Astrocyte (in vitro differentiated cells and primary cell): ENCODE data around the gene RAB17. TPM values are rescaled to one million over a fixed set of nuclear protein-coding genes. Genes with fewer than 3 reads are reported as not detected.

Experiments used
- DNase-seq: peaks from one replicate; pipeline ENCODE4 v3.0.0-alpha.2; 2010; ENCODE audit warnings: low read depth
- FAIRE-seq: peaks from 2 replicates; lab custom pipeline; 2011; peaks lifted over from hg19 to GRCh38; lab: Jason Lieb, UNC
- H2AFZ ChIP-seq: 2 replicates; pipeline ENCODE4 v1.6.0; 2012; ENCODE audit warnings: low read depth, low read length, inconsistent platforms
- H3K27ac ChIP-seq: 2 replicates; pipeline ENCODE4 v1.5.1; 2011; ENCODE audit warnings: low read depth, low read length, inconsistent platforms
- H3K27me3 ChIP-seq: 2 replicates; pipeline ENCODE4 v1.6.0; 2011; ENCODE audit warnings: low read length, inconsistent platforms; ENCODE audit not compliant: insufficient read depth
- H3K36me3 ChIP-seq: 2 replicates; pipeline ENCODE4 v1.5.1; 2011; ENCODE audit warnings: low read length, inconsistent platforms; ENCODE audit not compliant: insufficient read depth
- H3K4me1 ChIP-seq: 2 replicates; pipeline ENCODE4 v1.5.1; 2011; ENCODE audit warnings: low read length, inconsistent platforms; ENCODE audit not compliant: insufficient read depth
- H3K4me2 ChIP-seq: 2 replicates; pipeline ENCODE4 v1.6.0; 2012; ENCODE audit warnings: low read length, inconsistent platforms
- H3K4me3 ChIP-seq: 2 replicates; pipeline ENCODE4 v1.5.1; 2011; ENCODE audit warnings: low read depth, mild to moderate bottlenecking, low read length, inconsistent platforms; ENCODE audit not compliant: insufficient read depth
- H3K79me2 ChIP-seq: 2 replicates; pipeline ENCODE4 v1.6.0; 2012; ENCODE audit warnings: mild to moderate bottlenecking, low read length, inconsistent platforms; ENCODE audit not compliant: insufficient read depth
- H3K9ac ChIP-seq: 2 replicates; pipeline ENCODE4 v1.6.0; 2012; ENCODE audit warnings: mild to moderate bottlenecking, low read length, inconsistent platforms
- H3K9me3 ChIP-seq: 2 replicates; pipeline ENCODE4 v1.5.1; 2012; ENCODE audit warnings: low read depth, mild to moderate bottlenecking, low read length, inconsistent platforms; ENCODE audit not compliant: insufficient read depth
- H4K20me1 ChIP-seq: 2 replicates; pipeline ENCODE4 v1.6.0; 2012; ENCODE audit warnings: low read length, inconsistent platforms; ENCODE audit not compliant: insufficient read depth
- H3K27ac Mint-ChIP-seq: one replicate; pipeline ENCODE4 v1.8.0; 2021; ENCODE audit warnings: mild to moderate bottlenecking, mixed read lengths; ENCODE audit not compliant: unreplicated experiment
- H3K27me3 Mint-ChIP-seq: one replicate; pipeline ENCODE4 v1.8.0; 2021; ENCODE audit warnings: low read depth, mixed read lengths; ENCODE audit not compliant: unreplicated experiment
- H3K36me3 Mint-ChIP-seq: one replicate; pipeline ENCODE4 v1.8.0; 2021; ENCODE audit warnings: low read depth, mixed read lengths; ENCODE audit not compliant: unreplicated experiment
- H3K4me1 Mint-ChIP-seq: one replicate; pipeline ENCODE4 v1.8.0; 2021; ENCODE audit warnings: low read depth, mixed read lengths; ENCODE audit not compliant: unreplicated experiment
- H3K4me3 Mint-ChIP-seq: one replicate; pipeline ENCODE4 v1.8.0; 2021; ENCODE audit warnings: mild to moderate bottlenecking, moderate library complexity, mixed read lengths; ENCODE audit not compliant: unreplicated experiment
- H3K9me3 Mint-ChIP-seq: one replicate; pipeline ENCODE4 v1.8.0; 2021; ENCODE audit warnings: mild to moderate bottlenecking, mixed read lengths; ENCODE audit not compliant: unreplicated experiment
- EZH2 ChIP-seq: IDR thresholded peaks from 2 replicates; pipeline ENCODE4 v1.6.1; 2012; ENCODE audit warnings: mild to moderate bottlenecking, low read length, inconsistent platforms; ENCODE audit not compliant: insufficient read depth
- total RNA-seq: library from RNA; stranded (reverse); gene quantifications from 2 replicates; pipeline ENCODE4 v1.2.1, GENCODE V29; 2021
- TF ChIP-seq, protein P1 (sequence below): IDR thresholded peaks from 2 replicates; pipeline ENCODE4 v1.5.1; 2011; ENCODE audit warnings: low read depth, mild to moderate bottlenecking, inconsistent platforms, low read length, moderate library complexity; ENCODE audit not compliant: insufficient read depth

RAB17 gene
- total RNA-seq, 1 donor from 2014 or later: 1.4 TPM

DNA sequence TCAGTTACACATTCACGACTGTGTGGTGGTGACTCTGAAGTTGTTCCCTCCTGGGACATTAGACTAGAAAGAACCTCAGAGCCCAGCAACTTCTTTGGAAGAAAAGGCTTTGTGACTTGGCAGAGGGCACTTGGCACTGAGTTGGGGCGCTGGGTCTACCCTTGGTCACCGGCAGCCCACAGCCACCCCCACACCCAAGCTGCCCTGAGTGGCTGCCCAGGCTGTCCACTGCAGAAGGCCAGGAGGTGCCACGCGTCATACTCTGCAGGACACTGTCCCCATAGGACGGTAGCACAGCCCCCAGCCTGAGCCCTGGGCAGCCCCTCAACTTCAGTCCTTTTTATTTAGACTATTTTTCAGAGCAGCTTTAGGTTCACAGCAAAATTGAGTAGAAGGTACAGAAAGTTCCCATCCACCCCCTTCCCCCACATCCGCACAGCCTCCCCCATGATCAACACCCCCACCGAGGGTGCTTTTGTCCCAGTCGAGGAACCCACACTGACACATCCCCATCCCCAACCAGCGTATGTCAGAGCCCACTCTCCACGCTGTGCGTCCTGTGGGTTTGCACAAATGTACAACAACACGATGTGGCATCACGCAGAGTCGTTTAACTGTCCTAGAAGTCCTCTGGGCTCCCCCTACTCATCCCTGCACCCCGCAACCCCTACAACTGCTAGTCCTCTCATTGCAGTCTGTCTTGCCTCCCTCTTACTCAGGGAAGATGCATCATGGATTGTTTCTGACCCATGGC lies 23.1 kb downstream of the RAB17 start:
- Mint-ChIP-seq H3K4me3 (no peak overlapping the region), H3K36me3 (peaks cover 2% of the 10 kb centered on the region), H3K9me3 (peaks cover 4% of the 10 kb centered on the region), H3K27ac (no peak overlapping the region), H3K4me1 (peaks cover 3% of the 10 kb centered on the region), H3K27me3 (peaks cover 21% of the 10 kb centered on the region)
- Histone ChIP-seq H3K27me3 (no peaks in the 10 kb centered on the region), H3K9me3 (peaks cover 12% of the 10 kb centered on the region), H2AFZ (no peak overlapping the region), H3K4me2 (no peak overlapping the region), H3K4me1 (peaks cover 4% of the 10 kb centered on the region), H3K36me3 (no peaks in the 10 kb centered on the region), H3K79me2 (no peaks in the 10 kb centered on the region), H3K9ac (no peak overlapping the region), H3K27ac (no peak overlapping the region), H3K4me3 (no peak overlapping the region), H4K20me1 (no peaks in the 10 kb centered on the region)
- DNase-seq (no peak), FAIRE-seq (no peak)
- no peak for TF ChIP-seq EZH2
- TF ChIP-seq, protein P1, sequence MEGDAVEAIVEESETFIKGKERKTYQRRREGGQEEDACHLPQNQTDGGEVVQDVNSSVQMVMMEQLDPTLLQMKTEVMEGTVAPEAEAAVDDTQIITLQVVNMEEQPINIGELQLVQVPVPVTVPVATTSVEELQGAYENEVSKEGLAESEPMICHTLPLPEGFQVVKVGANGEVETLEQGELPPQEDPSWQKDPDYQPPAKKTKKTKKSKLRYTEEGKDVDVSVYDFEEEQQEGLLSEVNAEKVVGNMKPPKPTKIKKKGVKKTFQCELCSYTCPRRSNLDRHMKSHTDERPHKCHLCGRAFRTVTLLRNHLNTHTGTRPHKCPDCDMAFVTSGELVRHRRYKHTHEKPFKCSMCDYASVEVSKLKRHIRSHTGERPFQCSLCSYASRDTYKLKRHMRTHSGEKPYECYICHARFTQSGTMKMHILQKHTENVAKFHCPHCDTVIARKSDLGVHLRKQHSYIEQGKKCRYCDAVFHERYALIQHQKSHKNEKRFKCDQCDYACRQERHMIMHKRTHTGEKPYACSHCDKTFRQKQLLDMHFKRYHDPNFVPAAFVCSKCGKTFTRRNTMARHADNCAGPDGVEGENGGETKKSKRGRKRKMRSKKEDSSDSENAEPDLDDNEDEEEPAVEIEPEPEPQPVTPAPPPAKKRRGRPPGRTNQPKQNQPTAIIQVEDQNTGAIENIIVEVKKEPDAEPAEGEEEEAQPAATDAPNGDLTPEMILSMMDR: no peak

DNA sequence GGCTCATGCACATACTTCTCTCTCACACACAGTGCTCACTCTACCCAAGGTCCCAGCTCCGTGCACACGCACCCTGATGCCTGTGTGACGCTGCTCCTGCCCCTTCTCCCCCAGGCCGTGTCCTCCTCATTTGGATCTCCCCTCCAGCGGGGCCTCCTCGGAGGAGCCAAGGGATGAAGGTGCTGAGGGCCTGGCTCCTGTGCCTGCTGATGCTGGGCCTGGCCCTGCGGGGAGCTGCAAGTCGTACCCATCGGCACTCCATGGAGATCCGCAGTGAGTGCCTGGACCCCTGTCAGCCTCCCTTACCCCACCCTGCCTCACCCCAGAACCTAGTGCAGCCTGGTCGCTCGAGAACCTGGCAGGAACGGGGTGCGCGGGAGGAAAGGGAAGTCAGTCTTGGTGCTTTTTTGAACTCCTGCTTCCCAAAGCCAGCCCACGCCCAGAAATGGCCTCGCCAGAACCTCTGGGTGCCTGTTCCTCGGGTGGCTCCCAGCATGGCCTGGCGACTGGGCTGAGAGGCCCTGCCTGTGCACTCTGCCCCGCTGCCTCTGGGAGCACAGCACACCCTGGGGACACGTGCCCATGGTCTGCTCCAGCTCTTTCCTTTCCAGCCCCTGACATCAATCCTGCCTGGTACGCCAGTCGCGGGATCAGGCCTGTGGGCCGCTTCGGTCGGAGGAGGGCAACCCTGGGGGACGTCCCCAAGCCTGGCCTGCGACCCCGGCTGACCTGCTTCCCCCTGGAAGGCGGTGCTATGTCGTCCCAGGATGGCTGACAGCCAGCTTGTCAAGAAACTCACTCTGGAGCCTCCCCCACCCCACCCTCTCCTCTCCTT lies 23.9 kb downstream of the RAB17 start, which contains the start of gene PRLH:
Gene PRLH (plus strand): TSS at position 174 of the 835 bp plus-strand sequence. CDS start 0 bp downstream, at position 174.
- H2AFZ ChIP-seq: peak within 1 kb of the TSS; percentile 10
- peaks cover 12% of the 10 kb centered on the region for H3K9me3 ChIP-seq
- FAIRE-seq (no peak), DNase-seq (no peak)
- H3K27ac ChIP-seq: no peak within 1 kb of the TSS
- H3K4me3 ChIP-seq: no peak within 1 kb of the TSS
- Mint-ChIP-seq H3K36me3 (peaks cover 2% of the 10 kb centered on the region), H3K4me3 (no peak within 1 kb of the TSS), H3K27me3 (peaks cover 29% of the 10 kb centered on the region), H3K27ac (no peak within 1 kb of the TSS), H3K9me3 (peaks cover 4% of the 10 kb centered on the region), H3K4me1 (no peaks in the 10 kb centered on the region)
- H3K36me3 ChIP-seq: no peaks in the 10 kb centered on the region
- H3K9ac ChIP-seq: no peak within 1 kb of the TSS
- TF ChIP-seq EZH2: no peak
- TF ChIP-seq, protein P1: no peak
- H3K79me2 ChIP-seq: no peaks in the 10 kb centered on the region
- H3K27me3 ChIP-seq: no peaks in the 10 kb centered on the region
- H3K4me1 ChIP-seq: no peaks in the 10 kb centered on the region
- no peaks in the 10 kb centered on the region for H4K20me1 ChIP-seq
- no peak within 1 kb of the TSS for H3K4me2 ChIP-seq
